SK-N-SH (cell line): ENCODE measurements around the gene NXNL1. TPM values are rescaled to one million over a fixed set of nuclear protein-coding genes. Genes with fewer than 3 reads are reported as not detected.

Experiments
- CTCF ChIA-PET: fragments of 300-600, 350-600 bp; formaldehyde crosslinking; extraction: SDS; loops from one replicate; lab custom pipeline; 2021; lab: Yijun Ruan, JAX
- POLR2A ChIA-PET: fragments of 350-600 bp; sonication (Branson Sonifier 250); formaldehyde crosslinking; extraction: SDS; loops from one replicate; lab custom pipeline; 2020; ENCODE audit warnings: antibody characterized with exemption, inconsistent platforms; lab: Yijun Ruan, JAX
- DNase-seq: peaks from one replicate; pipeline ENCODE4 v3.0.0; 2012
- H2AFZ ChIP-seq: fragments of 200-600 bp; sonication (generic); 2 replicates; pipeline ENCODE4 v1.8.1; 2016; ENCODE audit warnings: antibody characterized with exemption, mild to moderate bottlenecking, low read depth
- H3F3A ChIP-seq: fragments of 200-600 bp; sonication (generic); replicated peaks from 2 replicates; pipeline ENCODE3; 2016; ENCODE audit warnings: antibody characterized with exemption, mild to moderate bottlenecking; ENCODE audit not compliant: insufficient read depth
- H3K27ac ChIP-seq, 2 experiments: fragments of 200-500 bp in 1 of 2; fragments of 200-600 bp in 1 of 2; sonication (Bioruptor generic) in 1 of 2; sonication (generic), shearing (Covaris generic) in 1 of 2; 2 replicates each; pipeline versions ENCODE4 v1.5.1 to v1.6.1; 2014 to 2016; ENCODE audit warnings: low read depth in 2 of 2, inconsistent platforms in 1 of 2, low read length in 1 of 2, mild to moderate bottlenecking in 1 of 2, mixed read lengths in 1 of 2
- H3K27me3 ChIP-seq: fragments of 200-600 bp; sonication (generic), shearing (Covaris generic); 2 replicates; pipeline ENCODE4 v1.6.1; 2016; ENCODE audit warnings: mixed run types; ENCODE audit not compliant: insufficient read depth
- H3K36me3 ChIP-seq, 2 experiments: fragments of 200-500 bp in 1 of 2; fragments of 200-600 bp in 1 of 2; sonication (Bioruptor generic) in 1 of 2; sonication (generic) in 1 of 2; replicated peaks in 1 of 2; 2 replicates each; pipeline versions ENCODE3 to v1.5.1; 2014 to 2016; ENCODE audit warnings: low read length in 1 of 2, mild to moderate bottlenecking in 1 of 2; ENCODE audit not compliant: insufficient read depth in 2 of 2, control insufficient read depth in 1 of 2
- H3K4me1 ChIP-seq, 2 experiments: fragments of 200-500 bp in 1 of 2; fragments of 200-600 bp in 1 of 2; sonication (Bioruptor generic) in 1 of 2; sonication (generic), shearing (Covaris generic) in 1 of 2; 2 replicates each; pipeline versions ENCODE4 v1.5.1 to v1.6.1; 2014 to 2016; ENCODE audit warnings: low read depth in 1 of 2, low read length in 1 of 2, mixed run types in 1 of 2; ENCODE audit not compliant: insufficient read depth in 2 of 2, control insufficient read depth in 1 of 2
- H3K4me2 ChIP-seq: fragments of 200-600 bp; sonication (generic), shearing (Covaris generic); 2 replicates; pipeline ENCODE4 v1.6.1; 2017; ENCODE audit warnings: mixed run types
- H3K4me3 ChIP-seq, 2 experiments: fragments of 200-500 bp in 1 of 2; fragments of 200-600 bp in 1 of 2; sonication (Bioruptor generic) in 1 of 2; sonication (generic), shearing (Covaris generic) in 1 of 2; 2 replicates each; pipeline versions ENCODE4 v1.5.1 to v1.8.1; 2014 to 2016; ENCODE audit warnings: low read depth in 2 of 2, inconsistent platforms in 1 of 2, low read length in 1 of 2, mild to moderate bottlenecking in 1 of 2, mixed read lengths in 1 of 2, moderate library complexity in 1 of 2
- H3K79me2 ChIP-seq: fragments of 200-600 bp; sonication (generic); 2 replicates; pipeline ENCODE4 v1.8.1; 2017; ENCODE audit warnings: mild to moderate bottlenecking; ENCODE audit not compliant: insufficient read depth
- H3K9ac ChIP-seq: fragments of 200-600 bp; sonication (generic); 2 replicates; pipeline ENCODE4 v1.6.1; 2017; ENCODE audit warnings: mixed run types
- H3K9me2 ChIP-seq: fragments of 200-600 bp; sonication (generic); 2 replicates; pipeline ENCODE4 v1.6.1; 2017; ENCODE audit warnings: mixed run types
- H3K9me3 ChIP-seq: fragments of 200-600 bp; sonication (generic); 2 replicates; pipeline ENCODE4 v1.6.1; 2017; ENCODE audit warnings: mixed run types, mild to moderate bottlenecking, moderate library complexity
- H4K20me1 ChIP-seq: fragments of 200-600 bp; sonication (generic); 2 replicates; pipeline ENCODE4 v1.6.1; 2017; ENCODE audit warnings: mild to moderate bottlenecking, mixed run types; ENCODE audit not compliant: insufficient read depth
- CHD2 ChIP-seq: fragments of 150-350 bp; IDR thresholded peaks from 2 replicates; pipeline ENCODE4 v1.6.1; 2018; ENCODE audit warnings: low read length; ENCODE audit not compliant: partially characterized antibody
- ELF1 ChIP-seq: IDR thresholded peaks from 2 replicates; pipeline ENCODE4 v1.4.0; 2012
- EP300 ChIP-seq, 2 experiments: IDR thresholded peaks; 2 replicates each; pipeline versions ENCODE4 v1.4.0 to v1.6.1; 2012; ENCODE audit warnings: borderline replicate concordance in 1 of 2, low read depth in 1 of 2, low read length in 1 of 2
- FOSL2 ChIP-seq: IDR thresholded peaks from 2 replicates; pipeline ENCODE4 v1.4.0; 2012; ENCODE audit warnings: low read depth, mild to moderate bottlenecking, moderate library complexity, borderline replicate concordance
- FOXJ3 ChIP-seq: sonication (generic); formaldehyde crosslinking; IDR thresholded peaks from 2 replicates; pipeline ENCODE4 v1.5.1; 2020; ENCODE audit warnings: mild to moderate bottlenecking, missing genetic modification reagents
- GABPA ChIP-seq: IDR thresholded peaks from 2 replicates; pipeline ENCODE4 v1.4.0; 2012; ENCODE audit warnings: low read depth, mild to moderate bottlenecking
- GATA2 ChIP-seq: sonication (generic); formaldehyde crosslinking; IDR thresholded peaks from 2 replicates; pipeline ENCODE4 v1.5.0; 2020; ENCODE audit warnings: mild to moderate bottlenecking, missing genetic modification reagents
- IRF3 ChIP-seq: fragments of 150-350 bp; IDR thresholded peaks from 2 replicates; pipeline ENCODE4 v1.6.1; 2016; ENCODE audit warnings: mild to moderate bottlenecking, low read depth, low read length
- MAX ChIP-seq: IDR thresholded peaks from 2 replicates; pipeline ENCODE4 v1.4.0; 2012; ENCODE audit warnings: low read depth
- MXI1 ChIP-seq: IDR thresholded peaks from 2 replicates; pipeline ENCODE4 v1.6.1; 2012; ENCODE audit warnings: mild to moderate bottlenecking, low read depth, low read length, improper control_type of control experiment
- NFIC ChIP-seq: IDR thresholded peaks from 2 replicates; pipeline ENCODE4 v1.4.0; 2012; ENCODE audit warnings: borderline replicate concordance
- RCOR1 ChIP-seq: fragments of 150-350 bp; IDR thresholded peaks from 2 replicates; pipeline ENCODE4 v1.6.1; 2017; ENCODE audit warnings: antibody characterized with exemption, low read length
- RXRA ChIP-seq: IDR thresholded peaks from 2 replicates; pipeline ENCODE4 v1.4.0; 2012; ENCODE audit warnings: low read depth, mild to moderate bottlenecking, borderline replicate concordance
- TCF12 ChIP-seq: IDR thresholded peaks from 2 replicates; pipeline ENCODE4 v1.4.0; 2012
- TEAD4 ChIP-seq: IDR thresholded peaks from 2 replicates; pipeline ENCODE4 v1.4.0; 2012; ENCODE audit warnings: mild to moderate bottlenecking, borderline replicate concordance; ENCODE audit not compliant: insufficient read depth
- ZBTB33 ChIP-seq: IDR thresholded peaks from 2 replicates; pipeline ENCODE4 v1.4.0; 2012; ENCODE audit warnings: low read depth, borderline replicate concordance
- WGBS: methylation state at CpG from one replicate; pipeline ENCODE4 v1.1.6; 2017; ENCODE audit warnings: low lambda C conversion rate; 5-methylcytosine and 5-hydroxymethylcytosine counted together
- polyA plus RNA-seq, 3 experiments: library from polyadenylated mRNA; depleted of rRNA; stranded (reverse); fragments of >200 nt; gene quantifications; 2 replicates each; pipeline ENCODE4 v1.2.3, GENCODE V29; 2012
- TF ChIP-seq, protein P1 (sequence below): IDR thresholded peaks from 2 replicates; pipeline ENCODE4 v1.6.1; 2012; ENCODE audit warnings: mild to moderate bottlenecking, low read depth, low read length, moderate library complexity
- TF ChIP-seq, protein P2 (sequence below): fragments of 150-350 bp; IDR thresholded peaks from 2 replicates; pipeline ENCODE4 v1.6.1; 2017; ENCODE audit warnings: antibody characterized with exemption, low read length, low read depth, borderline replicate concordance

The NXNL1 gene
- polyA plus RNA-seq, 1 of the 3 experiments (the other 2 are of a cell fraction) = not detected

DNA sequence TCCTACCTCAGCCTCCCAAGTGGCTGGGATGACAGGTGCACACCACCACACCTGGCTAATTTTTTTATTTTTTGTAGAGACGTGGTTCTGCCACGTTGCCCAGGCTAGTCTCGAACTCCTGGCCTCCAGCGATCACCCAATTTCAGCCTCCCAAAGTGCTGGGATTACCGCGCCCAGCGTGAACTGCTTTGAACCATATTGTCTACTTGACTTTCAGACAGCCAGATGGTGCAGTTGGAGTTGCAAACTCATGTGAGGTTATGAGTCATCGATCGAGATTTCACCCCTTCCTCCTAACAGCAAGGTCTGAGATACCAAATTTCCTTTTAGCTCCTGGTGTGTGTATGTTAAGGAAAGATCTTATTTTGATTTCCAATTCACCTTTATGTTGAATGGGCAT is 12.3 kb upstream of the NXNL1 start (continued):
- TF ChIP-seq RXRA (no peak), CHD2 (no peak), ELF1 (no peak), FOSL2 (peak; percentile 78; the same call in 1 of the 2 replicates)

DNA sequence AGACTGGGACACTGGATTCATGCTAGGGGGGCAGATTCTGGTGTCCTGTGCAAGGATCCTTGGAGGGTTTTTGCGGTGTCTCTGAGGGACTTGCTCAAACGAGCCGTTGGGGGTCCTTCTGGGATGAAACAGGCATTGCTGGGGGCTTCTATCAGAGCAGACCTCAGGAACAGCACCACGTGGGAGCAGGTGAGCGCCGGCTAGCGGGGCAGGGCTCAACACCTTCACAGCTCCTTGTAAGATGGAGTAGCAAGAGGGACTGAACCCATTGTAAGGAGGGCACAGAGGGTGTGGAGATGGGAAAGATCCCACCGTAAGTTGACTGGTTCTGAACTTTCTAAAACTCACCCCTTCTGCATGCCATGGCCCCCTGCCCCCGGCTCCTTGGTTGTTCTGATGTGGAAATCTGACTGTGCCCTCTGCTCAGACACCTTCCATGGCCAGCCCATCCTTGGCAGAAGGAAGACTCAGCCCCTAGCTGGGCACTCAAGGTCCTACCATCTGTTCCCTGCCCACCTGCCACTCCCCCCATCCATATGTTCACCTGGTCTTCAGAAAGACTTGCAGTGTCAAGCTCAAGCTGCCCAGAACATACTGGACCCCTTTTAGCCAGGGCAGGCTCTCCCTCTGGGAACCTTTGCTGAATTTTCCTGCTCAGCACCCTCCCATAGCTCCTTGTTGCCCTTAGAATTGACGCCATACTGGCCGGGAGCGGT is 10.8 kb upstream of the NXNL1 start:
- H3K4me1 ChIP-seq = peaks cover 11 to 15% of the 10 kb centered on the region in 2 experiments; a peak in 3 of 4 replicates
- POLR2A ChIA-PET = interaction anchor here (1.0 kb wide), 1 partner anchor 52 kb away, joined by 3 read pairs; no protein-coding TSS in a partner anchor
- H3K79me2 ChIP-seq = peaks cover 36% of the 10 kb centered on the region

More for the DNA sequence above, 10.8 kb upstream of the NXNL1 start:
- Histone ChIP-seq H4K20me1 (no peaks in the 10 kb centered on the region; the same call in 1 of the 2 replicates), H3K36me3 (no peaks in the 10 kb centered on the region), H3K27me3 (no peaks in the 10 kb centered on the region), H2AFZ (no peak overlapping the region), H3K4me2 (peak overlapping the region; percentile 93), H3K9me3 (no peaks in the 10 kb centered on the region), H3F3A (peaks cover 3% of the 10 kb centered on the region), H3K27ac (no peak overlapping the region), H3K9me2 (no peaks in the 10 kb centered on the region), H3K9ac (peak overlapping the region; percentile 78; the same call in 1 of the 2 replicates), H3K4me3 (peak overlapping the region; percentile 67 to 72)
- WGBS = 64% methylated on average over 12 of the region's 12 CpGs
- TF ChIP-seq NFIC = no peak
- no peak for TF ChIP-seq FOXJ3
- no peak for TF ChIP-seq GABPA
- TF ChIP-seq, protein P1, sequence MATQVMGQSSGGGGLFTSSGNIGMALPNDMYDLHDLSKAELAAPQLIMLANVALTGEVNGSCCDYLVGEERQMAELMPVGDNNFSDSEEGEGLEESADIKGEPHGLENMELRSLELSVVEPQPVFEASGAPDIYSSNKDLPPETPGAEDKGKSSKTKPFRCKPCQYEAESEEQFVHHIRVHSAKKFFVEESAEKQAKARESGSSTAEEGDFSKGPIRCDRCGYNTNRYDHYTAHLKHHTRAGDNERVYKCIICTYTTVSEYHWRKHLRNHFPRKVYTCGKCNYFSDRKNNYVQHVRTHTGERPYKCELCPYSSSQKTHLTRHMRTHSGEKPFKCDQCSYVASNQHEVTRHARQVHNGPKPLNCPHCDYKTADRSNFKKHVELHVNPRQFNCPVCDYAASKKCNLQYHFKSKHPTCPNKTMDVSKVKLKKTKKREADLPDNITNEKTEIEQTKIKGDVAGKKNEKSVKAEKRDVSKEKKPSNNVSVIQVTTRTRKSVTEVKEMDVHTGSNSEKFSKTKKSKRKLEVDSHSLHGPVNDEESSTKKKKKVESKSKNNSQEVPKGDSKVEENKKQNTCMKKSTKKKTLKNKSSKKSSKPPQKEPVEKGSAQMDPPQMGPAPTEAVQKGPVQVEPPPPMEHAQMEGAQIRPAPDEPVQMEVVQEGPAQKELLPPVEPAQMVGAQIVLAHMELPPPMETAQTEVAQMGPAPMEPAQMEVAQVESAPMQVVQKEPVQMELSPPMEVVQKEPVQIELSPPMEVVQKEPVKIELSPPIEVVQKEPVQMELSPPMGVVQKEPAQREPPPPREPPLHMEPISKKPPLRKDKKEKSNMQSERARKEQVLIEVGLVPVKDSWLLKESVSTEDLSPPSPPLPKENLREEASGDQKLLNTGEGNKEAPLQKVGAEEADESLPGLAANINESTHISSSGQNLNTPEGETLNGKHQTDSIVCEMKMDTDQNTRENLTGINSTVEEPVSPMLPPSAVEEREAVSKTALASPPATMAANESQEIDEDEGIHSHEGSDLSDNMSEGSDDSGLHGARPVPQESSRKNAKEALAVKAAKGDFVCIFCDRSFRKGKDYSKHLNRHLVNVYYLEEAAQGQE = no peak
- TF ChIP-seq TEAD4 = no peak
- TF ChIP-seq, protein P2, sequence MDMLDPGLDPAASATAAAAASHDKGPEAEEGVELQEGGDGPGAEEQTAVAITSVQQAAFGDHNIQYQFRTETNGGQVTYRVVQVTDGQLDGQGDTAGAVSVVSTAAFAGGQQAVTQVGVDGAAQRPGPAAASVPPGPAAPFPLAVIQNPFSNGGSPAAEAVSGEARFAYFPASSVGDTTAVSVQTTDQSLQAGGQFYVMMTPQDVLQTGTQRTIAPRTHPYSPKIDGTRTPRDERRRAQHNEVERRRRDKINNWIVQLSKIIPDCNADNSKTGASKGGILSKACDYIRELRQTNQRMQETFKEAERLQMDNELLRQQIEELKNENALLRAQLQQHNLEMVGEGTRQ = no peak
- TF ChIP-seq EP300 (IDR thresholded peaks at IDR 0.05; ENCODE audit: borderline replicate concordance in 1 of 2, low read depth in 1 of 2, low read length in 1 of 2) = no peak
- TF ChIP-seq TCF12 = no peak
- TF ChIP-seq MXI1 = no peak
- no peak for TF ChIP-seq ELF1
- TF ChIP-seq GATA2 (CRISPR knock-in tag) = no peak
- no peak for TF ChIP-seq ZBTB33
- TF ChIP-seq RCOR1 = no peak
- no peak for TF ChIP-seq MAX
- TF ChIP-seq IRF3 = no peak
- CTCF ChIA-PET = interaction anchor here (0.9 to 2.7 kb wide), 6 partner anchors 8 to 85 kb away, joined by 3 to 8 read pairs (median 4); partner anchors contain the start of gene PGLS
- no peak for DNase-seq
